Measurements from ENCODE around the gene TEAD1.

Gene TEAD1

DNA sequence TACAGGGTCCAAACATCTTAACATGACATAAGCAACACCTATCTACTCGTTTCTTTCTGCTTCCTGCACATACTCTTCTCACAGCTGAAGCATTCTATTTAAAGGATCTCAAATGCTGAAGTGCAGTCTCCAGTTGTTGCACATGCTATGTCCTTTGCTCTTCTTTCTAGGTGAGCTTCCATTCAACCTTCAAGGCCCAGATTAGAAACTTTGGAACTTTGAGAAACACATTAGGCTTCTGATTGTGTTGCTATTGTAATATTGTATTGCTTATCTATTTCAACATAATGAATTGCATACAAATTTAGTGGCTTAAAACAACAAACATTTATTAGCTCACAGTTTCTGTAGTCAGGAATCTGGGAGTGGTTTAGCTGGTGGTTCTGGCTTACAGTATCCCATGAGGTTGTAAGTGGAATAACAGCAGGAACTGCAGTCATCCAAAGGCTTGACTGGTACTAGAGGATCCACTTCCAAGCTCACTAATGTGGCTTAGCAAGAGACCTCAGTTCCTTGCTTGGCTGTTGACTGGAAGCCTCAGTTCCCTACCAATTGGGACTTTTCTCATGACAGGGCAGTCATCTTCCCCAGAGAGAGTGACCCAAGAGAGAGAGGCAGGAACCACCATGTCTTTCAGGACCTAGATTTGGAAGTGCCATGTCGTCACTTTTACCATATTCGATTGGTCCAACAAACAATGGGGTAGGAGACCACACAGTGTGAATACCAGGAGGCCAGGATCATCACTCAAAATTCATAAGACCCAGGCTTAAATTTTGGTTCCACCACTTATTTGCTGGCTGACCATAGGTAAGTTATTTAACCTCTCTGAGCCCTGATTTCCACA, 307.7 kb downstream of the TEAD1 start:
- DNase-seq (ENCODE audit: low read depth in 2 of 2), result peak; percentile 13
- TF ChIP-seq, protein P1, sequence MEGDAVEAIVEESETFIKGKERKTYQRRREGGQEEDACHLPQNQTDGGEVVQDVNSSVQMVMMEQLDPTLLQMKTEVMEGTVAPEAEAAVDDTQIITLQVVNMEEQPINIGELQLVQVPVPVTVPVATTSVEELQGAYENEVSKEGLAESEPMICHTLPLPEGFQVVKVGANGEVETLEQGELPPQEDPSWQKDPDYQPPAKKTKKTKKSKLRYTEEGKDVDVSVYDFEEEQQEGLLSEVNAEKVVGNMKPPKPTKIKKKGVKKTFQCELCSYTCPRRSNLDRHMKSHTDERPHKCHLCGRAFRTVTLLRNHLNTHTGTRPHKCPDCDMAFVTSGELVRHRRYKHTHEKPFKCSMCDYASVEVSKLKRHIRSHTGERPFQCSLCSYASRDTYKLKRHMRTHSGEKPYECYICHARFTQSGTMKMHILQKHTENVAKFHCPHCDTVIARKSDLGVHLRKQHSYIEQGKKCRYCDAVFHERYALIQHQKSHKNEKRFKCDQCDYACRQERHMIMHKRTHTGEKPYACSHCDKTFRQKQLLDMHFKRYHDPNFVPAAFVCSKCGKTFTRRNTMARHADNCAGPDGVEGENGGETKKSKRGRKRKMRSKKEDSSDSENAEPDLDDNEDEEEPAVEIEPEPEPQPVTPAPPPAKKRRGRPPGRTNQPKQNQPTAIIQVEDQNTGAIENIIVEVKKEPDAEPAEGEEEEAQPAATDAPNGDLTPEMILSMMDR (IDR thresholded peaks at IDR 0.05; ENCODE audit: low read depth, low read length), result no peak
- no peak overlapping the region for H3K4me3 ChIP-seq (replicated peaks in 1 of 2; ENCODE audit: low read depth in 2 of 2, low read length in 2 of 2)

DNA sequence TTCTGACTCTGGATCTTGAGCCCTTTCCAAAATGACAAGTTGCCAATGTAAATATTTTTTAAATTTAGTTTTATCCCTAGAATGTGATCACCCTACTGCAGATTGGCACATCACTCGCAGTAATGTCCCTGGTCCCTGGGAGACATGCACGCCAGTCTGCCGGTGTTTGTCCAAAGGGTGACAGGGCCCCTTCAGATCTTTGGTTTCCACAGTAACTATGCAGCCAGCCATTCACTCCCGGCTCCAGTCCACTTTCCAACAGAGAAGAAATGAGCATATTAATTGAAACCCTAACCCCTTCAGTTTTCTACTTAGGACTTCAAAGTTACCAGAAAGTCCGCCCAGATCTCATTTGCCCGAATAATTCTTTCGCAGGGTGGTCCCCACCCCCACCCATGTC, 309.1 kb downstream of the TEAD1 start:
- H3K4me3 ChIP-seq (replicated peaks in 1 of 2; ENCODE audit: low read depth in 2 of 2, low read length in 2 of 2), result no peak overlapping the region
- no peak for DNase-seq (ENCODE audit: low read depth in 2 of 2)
- TF ChIP-seq, protein P1 (IDR thresholded peaks at IDR 0.05; ENCODE audit: low read depth, low read length), result no peak

DNA sequence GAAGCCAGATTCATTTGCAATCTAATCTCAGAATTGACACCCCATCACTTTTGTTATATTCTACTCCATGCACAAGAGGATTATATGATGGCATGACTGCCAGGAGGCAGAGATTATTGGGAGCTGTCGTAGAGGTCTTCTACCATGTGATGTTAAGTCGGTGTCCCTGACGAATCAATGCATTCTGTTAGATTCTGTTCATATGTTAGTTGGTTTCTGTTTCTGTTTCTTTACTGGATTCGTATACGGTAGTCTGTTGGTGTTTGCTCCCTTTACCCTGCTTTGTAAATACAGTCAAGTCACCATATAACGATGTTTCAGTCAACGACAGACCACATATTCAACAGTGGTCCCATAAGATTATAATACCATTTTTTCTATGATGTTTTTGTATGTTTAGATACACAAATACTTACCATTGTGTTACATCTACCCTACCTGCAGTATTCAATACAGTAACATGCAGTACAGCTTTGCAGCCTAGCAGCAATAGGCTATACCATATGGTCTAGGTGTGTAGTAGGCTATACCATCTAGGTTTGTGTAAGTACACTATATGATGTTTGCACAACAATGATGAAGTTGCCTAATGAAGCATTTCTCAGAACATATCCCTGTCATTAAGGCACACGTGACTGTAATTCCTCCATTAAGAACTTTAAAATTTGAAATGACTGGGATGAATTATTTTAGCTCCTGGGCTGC, 312.1 kb downstream of the TEAD1 start:
- no peak for DNase-seq (ENCODE audit: low read depth in 2 of 2)
- TF ChIP-seq, protein P1 (IDR thresholded peaks at IDR 0.05; ENCODE audit: low read depth, low read length), result no peak
- no peak overlapping the region for H3K4me3 ChIP-seq (replicated peaks in 1 of 2; ENCODE audit: low read depth in 2 of 2, low read length in 2 of 2)

DNA sequence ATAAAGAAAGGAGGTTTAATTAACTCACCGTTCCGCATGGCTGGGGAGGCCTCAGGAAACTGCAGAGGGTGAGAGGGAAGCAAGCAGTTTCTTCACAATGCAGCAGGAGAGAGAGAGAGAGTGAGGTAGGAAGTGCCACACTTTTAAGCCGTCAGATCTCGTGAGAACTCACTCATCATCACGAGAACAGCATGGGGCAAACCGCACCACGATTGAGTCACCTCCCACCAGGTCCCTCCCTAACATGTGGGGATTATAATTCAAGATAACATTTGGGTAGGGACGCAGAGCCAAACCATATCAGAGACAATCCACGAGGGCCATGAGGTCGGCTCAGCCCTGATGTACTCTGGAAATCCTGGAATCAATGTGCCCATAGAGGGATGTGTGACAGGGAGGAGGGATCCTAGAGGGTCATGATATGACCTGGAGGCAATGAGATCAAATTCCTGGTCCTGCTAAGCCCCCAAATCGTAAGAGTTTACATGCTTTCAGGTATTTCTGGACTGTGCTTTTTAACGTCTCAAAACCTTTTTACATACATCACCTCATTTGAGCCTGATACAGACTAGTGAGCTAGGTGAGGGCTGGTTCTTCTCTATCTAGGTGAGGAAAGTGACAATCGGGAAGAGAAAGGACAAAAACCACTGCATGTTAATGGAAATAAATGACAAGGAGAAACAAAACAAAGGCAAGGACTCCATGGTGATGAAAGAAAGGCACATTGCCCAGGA, 315.4 kb downstream of the TEAD1 start:
- H3K4me3 ChIP-seq (replicated peaks in 1 of 2; ENCODE audit: low read depth in 2 of 2, low read length in 2 of 2), result no peak overlapping the region
- no peak for DNase-seq (ENCODE audit: low read depth in 2 of 2)
- TF ChIP-seq, protein P1 (IDR thresholded peaks at IDR 0.05; ENCODE audit: low read depth, low read length), result no peak

DNA sequence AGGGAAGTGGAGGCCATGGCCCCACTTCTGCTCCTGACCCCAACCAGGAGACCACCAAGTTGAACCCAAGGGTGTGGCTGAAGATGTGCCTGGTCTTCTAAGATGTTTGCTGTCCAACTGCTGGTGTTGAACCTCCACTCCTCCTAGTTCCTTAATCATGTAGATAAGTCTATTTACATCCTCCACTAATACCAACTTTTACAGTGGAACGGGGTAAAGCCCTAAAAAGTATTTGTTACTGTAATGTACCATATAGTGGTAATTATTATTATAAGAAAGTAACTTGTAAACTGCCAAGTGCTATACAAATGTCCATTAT, 315.9 kb downstream of the TEAD1 start:
- H3K4me3 ChIP-seq (replicated peaks in 1 of 2; ENCODE audit: low read depth in 2 of 2, low read length in 2 of 2), result no peak overlapping the region
- TF ChIP-seq, protein P1 (IDR thresholded peaks at IDR 0.05; ENCODE audit: low read depth, low read length), result no peak
- no peak for DNase-seq (ENCODE audit: low read depth in 2 of 2)

DNA sequence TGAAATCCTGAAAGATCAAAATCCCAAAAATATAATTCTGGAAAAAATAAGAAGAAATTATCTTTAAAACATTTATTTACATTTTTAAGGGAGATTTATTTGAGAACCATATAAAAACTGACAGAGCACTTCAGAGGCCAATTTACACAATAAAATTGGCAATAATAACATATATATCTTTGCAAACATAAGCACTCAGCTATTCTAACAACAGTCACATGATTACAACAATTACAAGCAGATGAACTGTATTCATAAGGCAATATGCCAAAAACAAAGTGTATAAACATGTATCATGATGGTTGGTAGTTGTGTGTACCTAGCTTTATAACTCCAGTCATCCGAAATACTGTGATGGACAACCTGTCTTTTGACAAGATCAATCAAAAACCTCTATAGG, 317.2 kb downstream of the TEAD1 start:
- no peak for DNase-seq (ENCODE audit: low read depth in 2 of 2)
- TF ChIP-seq, protein P1 (IDR thresholded peaks at IDR 0.05; ENCODE audit: low read depth, low read length), result no peak
- H3K4me3 ChIP-seq (replicated peaks in 1 of 2; ENCODE audit: low read depth in 2 of 2, low read length in 2 of 2), result no peak overlapping the region

Data from cardiac fibroblast (primary cell).